IgD-negative memory B cell (primary cell): ENCODE results near the gene PDIA5. TPM values are rescaled to one million over a fixed set of nuclear protein-coding genes. Genes with fewer than 3 reads are reported as not detected.
A peak's percentile ranks its signal among the peaks of the same experiment; 100 is the strongest.

ENCODE experiments used
- H3K27ac Mint-ChIP-seq, 3 donors: one replicate each; pipeline ENCODE4 v1.8.0; 2020 to 2022; ENCODE audit warnings: mild to moderate bottlenecking in 3 of 3, mixed read lengths in 3 of 3, moderate library complexity in 1 of 3
- H3K27me3 Mint-ChIP-seq: one replicate; pipeline ENCODE4 v1.8.0; 2021; ENCODE audit warnings: mixed read lengths
- H3K36me3 Mint-ChIP-seq: one replicate; pipeline ENCODE4 v1.8.0; 2020; ENCODE audit warnings: mild to moderate bottlenecking, mixed read lengths
- H3K4me1 Mint-ChIP-seq, 3 donors: one replicate each; pipeline ENCODE4 v1.8.0; 2020 to 2022; ENCODE audit warnings: mixed read lengths in 3 of 3, mild to moderate bottlenecking in 1 of 3
- H3K4me3 Mint-ChIP-seq, 4 donors: one replicate each; pipeline ENCODE4 v1.8.0; 2020 to 2022; ENCODE audit warnings: mild to moderate bottlenecking in 4 of 4, mixed read lengths in 4 of 4, moderate library complexity in 3 of 4
- H3K9me3 Mint-ChIP-seq, 3 donors: one replicate each; pipeline ENCODE4 v1.8.0; 2020 to 2021; ENCODE audit warnings: mixed read lengths in 3 of 3, mild to moderate bottlenecking in 1 of 3
- polyA plus RNA-seq: library from polyadenylated mRNA; unstranded; fragments of 300-500 nt; fragmentation: Illumina TruSeq; gene quantifications from one replicate; pipeline ENCODE4 v1.2.3, GENCODE V29; 2021

PDIA5 gene
- polyA plus RNA-seq, 1 donor from 2014 or later = 4.2 TPM

DNA sequence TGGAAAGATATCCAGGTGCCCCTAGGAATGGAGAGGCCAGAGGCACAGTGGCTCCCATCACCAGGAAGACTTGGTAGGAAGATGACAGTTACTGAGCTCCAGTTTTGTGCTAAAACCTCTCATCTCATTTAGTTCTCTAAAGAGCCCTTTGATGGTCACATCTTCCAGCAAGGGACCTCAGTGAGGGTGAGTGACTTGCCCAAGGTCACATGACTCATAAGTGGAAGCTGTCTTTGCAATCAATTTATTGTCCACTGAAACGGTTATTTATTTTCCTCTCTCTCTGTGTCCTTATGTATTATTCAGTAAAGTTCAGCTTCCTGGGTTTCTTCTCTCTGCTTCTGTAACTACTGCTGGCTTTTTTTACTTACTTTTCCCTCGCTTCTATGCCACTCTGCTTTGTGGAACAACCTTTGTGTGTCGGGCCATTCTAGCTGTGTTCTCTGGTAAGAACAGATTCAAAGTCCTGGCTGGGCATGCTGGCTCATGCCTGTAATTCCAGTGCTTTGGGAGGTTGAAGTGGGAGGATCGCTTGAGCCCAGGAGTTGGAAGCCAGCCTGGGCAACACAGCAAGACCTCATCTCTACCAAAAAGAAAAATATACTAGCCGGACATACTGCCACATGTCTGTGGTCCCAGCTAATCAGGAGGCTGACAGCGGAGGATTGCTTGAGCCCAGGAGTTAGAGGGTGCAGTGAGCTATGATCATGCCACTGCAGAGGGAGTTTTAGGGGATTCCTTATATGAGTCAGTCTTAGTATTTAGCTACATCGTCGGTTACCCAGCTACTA lies 55.9 kb downstream of the PDIA5 start:
- Mint-ChIP-seq H3K27ac (no peak overlapping the region), H3K4me3 (no peak overlapping the region), H3K27me3 (no peaks in the 10 kb centered on the region), H3K36me3 (peaks cover 4% of the 10 kb centered on the region), H3K9me3 (no peaks in the 10 kb centered on the region), H3K4me1 (no peaks in the 10 kb centered on the region)

- H3K4me1 Mint-ChIP-seq = no peaks in the 10 kb centered on the region
- H3K27me3 Mint-ChIP-seq = no peaks in the 10 kb centered on the region
- no peaks in the 10 kb centered on the region for H3K9me3 Mint-ChIP-seq
- H3K4me3 Mint-ChIP-seq = no peak overlapping the region
- H3K27ac Mint-ChIP-seq = peak overlapping the region in 1 of 3 donors; percentile 52
- H3K36me3 Mint-ChIP-seq = peaks cover 4% of the 10 kb centered on the region
These were observed 57.1 kb downstream of the PDIA5 start for GRCh38 chr3:123123716-123124616.

- peaks cover 4% of the 10 kb centered on the region for H3K36me3 Mint-ChIP-seq
- H3K9me3 Mint-ChIP-seq = no peaks in the 10 kb centered on the region
- no peak overlapping the region for H3K4me3 Mint-ChIP-seq
- no peaks in the 10 kb centered on the region for H3K4me1 Mint-ChIP-seq
- H3K27ac Mint-ChIP-seq = no peak overlapping the region
- no peaks in the 10 kb centered on the region for H3K27me3 Mint-ChIP-seq
These were observed 58.1 kb downstream of the PDIA5 start for GRCh38 chr3:123124971-123125370.

DNA sequence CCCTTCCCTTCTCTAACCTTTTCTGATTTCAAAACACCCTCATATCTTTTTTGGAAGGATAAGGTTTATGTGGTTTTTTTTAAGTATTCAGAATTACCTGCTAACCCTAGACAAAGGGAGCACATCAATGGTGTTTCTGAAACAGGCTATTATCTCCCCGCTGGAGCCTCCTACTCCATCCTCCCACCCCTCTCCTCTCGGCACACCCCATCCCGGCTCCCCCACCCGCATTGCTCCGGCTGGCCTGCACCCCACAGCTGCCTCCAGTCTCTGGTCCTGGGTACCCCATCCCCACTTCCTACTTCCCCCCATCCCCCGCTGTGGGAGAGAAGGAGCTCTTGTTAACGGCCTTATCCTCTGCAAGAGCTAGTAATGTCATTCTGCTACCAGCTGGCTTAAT lies 59.2 kb downstream of the PDIA5 start:
- peaks cover 4% of the 10 kb centered on the region for H3K36me3 Mint-ChIP-seq
- no peak overlapping the region for H3K4me3 Mint-ChIP-seq
- no peaks in the 10 kb centered on the region for H3K27me3 Mint-ChIP-seq
- H3K4me1 Mint-ChIP-seq = no peaks in the 10 kb centered on the region
- H3K9me3 Mint-ChIP-seq = no peaks in the 10 kb centered on the region
- H3K27ac Mint-ChIP-seq = no peak overlapping the region

DNA sequence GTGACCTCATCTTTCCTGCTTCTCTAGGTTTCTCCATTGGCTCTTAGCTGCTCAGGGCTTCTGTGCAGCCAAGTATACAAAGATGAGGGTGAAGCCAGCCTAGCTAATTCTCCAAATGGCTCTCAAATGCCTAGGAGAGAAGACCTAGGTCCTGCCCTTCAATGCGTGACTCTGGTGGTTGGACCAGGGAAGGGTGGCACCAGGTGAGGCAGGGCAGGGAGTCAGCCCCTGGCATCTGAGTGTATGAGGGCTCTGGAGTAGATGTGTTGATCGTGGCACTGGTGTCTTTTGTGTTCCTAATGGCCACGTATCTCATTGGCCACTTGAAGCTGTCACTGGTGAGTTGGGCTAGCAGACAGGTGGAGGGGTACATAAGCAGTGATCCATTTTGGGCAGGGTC lies 59.8 kb downstream of the PDIA5 start:
- Mint-ChIP-seq H3K4me1 (no peaks in the 10 kb centered on the region), H3K27me3 (no peaks in the 10 kb centered on the region), H3K36me3 (peaks cover 7% of the 10 kb centered on the region), H3K4me3 (no peak overlapping the region), H3K9me3 (no peaks in the 10 kb centered on the region), H3K27ac (no peak overlapping the region)

DNA sequence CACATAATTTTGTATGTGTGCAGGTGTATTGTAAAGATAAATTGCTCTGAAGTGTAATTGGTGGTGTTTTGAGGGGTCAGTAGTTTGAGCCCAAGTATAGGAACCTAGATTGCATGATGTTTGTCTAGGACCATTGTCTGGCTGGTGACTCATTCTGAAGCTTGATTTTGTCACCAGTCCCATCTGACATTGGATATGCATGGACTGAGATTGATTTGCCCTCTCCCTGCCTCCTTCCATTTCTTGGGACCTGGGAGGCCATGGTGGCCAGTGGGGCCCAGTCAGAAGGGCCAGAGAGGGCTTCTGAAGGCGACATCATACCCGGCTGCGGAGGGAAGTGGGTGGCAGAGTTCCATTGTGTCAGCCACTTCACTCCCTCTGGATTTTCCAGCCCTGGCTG lies 62.3 kb downstream of the PDIA5 start:
- H3K9me3 Mint-ChIP-seq = no peaks in the 10 kb centered on the region
- H3K27me3 Mint-ChIP-seq = no peaks in the 10 kb centered on the region
- H3K4me3 Mint-ChIP-seq = no peak overlapping the region
- peaks cover 7% of the 10 kb centered on the region for H3K36me3 Mint-ChIP-seq
- H3K27ac Mint-ChIP-seq = no peak overlapping the region
- no peaks in the 10 kb centered on the region for H3K4me1 Mint-ChIP-seq

- H3K4me1 Mint-ChIP-seq = no peaks in the 10 kb centered on the region
These were observed 62.7 kb downstream of the PDIA5 start for GRCh38 chr3:123129532-123129931.

GRCh38 chr3:123130079-123130750 lies 63.4 kb downstream of the PDIA5 start:
- Mint-ChIP-seq H3K4me3 (no peak overlapping the region), H3K4me1 (no peaks in the 10 kb centered on the region), H3K36me3 (peaks cover 13% of the 10 kb centered on the region), H3K27ac (no peak overlapping the region), H3K9me3 (no peaks in the 10 kb centered on the region), H3K27me3 (no peaks in the 10 kb centered on the region)

More at GRCh38 chr3:123129532-123129931, 62.7 kb downstream of the PDIA5 start:
- Mint-ChIP-seq H3K27ac (no peak overlapping the region), H3K27me3 (no peaks in the 10 kb centered on the region), H3K9me3 (no peaks in the 10 kb centered on the region), H3K36me3 (peaks cover 12% of the 10 kb centered on the region), H3K4me3 (no peak overlapping the region)

DNA sequence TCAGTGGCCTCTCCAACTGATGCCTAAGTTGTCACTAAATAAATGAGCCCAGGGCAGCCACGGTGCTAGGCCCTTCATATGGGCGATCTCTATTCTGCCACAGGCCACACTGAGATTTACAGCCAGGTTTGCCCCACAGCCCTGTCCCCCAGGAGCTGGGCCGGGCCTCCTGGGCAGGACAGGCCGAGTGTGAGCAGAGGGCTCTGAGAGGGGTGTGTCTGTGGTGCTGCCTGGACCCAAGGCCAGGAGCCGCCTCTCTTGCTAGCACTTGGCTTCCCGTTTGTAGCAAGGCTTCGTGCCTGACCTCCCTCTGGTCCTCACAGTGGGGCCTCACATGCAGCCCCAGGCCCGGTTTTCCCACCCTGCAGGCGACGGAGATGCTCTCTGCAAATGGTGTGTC lies 67.8 kb downstream of the PDIA5 start:
- no peak overlapping the region for H3K4me3 Mint-ChIP-seq
- no peaks in the 10 kb centered on the region for H3K27me3 Mint-ChIP-seq
- H3K4me1 Mint-ChIP-seq = no peaks in the 10 kb centered on the region
- no peak overlapping the region for H3K27ac Mint-ChIP-seq
- no peaks in the 10 kb centered on the region for H3K9me3 Mint-ChIP-seq
- peaks cover 18% of the 10 kb centered on the region for H3K36me3 Mint-ChIP-seq

- peaks cover 16% of the 10 kb centered on the region for H3K36me3 Mint-ChIP-seq
- no peak overlapping the region for H3K4me3 Mint-ChIP-seq
- H3K27ac Mint-ChIP-seq = no peak overlapping the region
- H3K4me1 Mint-ChIP-seq = no peaks in the 10 kb centered on the region
- no peaks in the 10 kb centered on the region for H3K9me3 Mint-ChIP-seq
- no peaks in the 10 kb centered on the region for H3K27me3 Mint-ChIP-seq
These were observed 70.2 kb downstream of the PDIA5 start for GRCh38 chr3:123137001-123137400.

- Mint-ChIP-seq H3K9me3 (no peaks in the 10 kb centered on the region), H3K27me3 (no peaks in the 10 kb centered on the region), H3K4me1 (no peaks in the 10 kb centered on the region), H3K36me3 (peaks cover 16% of the 10 kb centered on the region), H3K4me3 (no peak overlapping the region), H3K27ac (no peak overlapping the region)
These were observed 72.1 kb downstream of the PDIA5 start for GRCh38 chr3:123138839-123139444.

GRCh38 chr3:123139522-123139921 lies 72.7 kb downstream of the PDIA5 start:
- Mint-ChIP-seq H3K4me1 (no peaks in the 10 kb centered on the region), H3K36me3 (peaks cover 15% of the 10 kb centered on the region), H3K27ac (no peak overlapping the region), H3K9me3 (no peaks in the 10 kb centered on the region), H3K4me3 (no peak overlapping the region), H3K27me3 (no peaks in the 10 kb centered on the region)

GRCh38 chr3:123140550-123140949 lies 73.7 kb downstream of the PDIA5 start:
- Mint-ChIP-seq H3K4me1 (no peaks in the 10 kb centered on the region), H3K36me3 (peaks cover 11% of the 10 kb centered on the region), H3K9me3 (no peaks in the 10 kb centered on the region), H3K4me3 (no peak overlapping the region), H3K27ac (peak overlapping the region in 1 of 3 donors; percentile 23), H3K27me3 (no peaks in the 10 kb centered on the region)

DNA sequence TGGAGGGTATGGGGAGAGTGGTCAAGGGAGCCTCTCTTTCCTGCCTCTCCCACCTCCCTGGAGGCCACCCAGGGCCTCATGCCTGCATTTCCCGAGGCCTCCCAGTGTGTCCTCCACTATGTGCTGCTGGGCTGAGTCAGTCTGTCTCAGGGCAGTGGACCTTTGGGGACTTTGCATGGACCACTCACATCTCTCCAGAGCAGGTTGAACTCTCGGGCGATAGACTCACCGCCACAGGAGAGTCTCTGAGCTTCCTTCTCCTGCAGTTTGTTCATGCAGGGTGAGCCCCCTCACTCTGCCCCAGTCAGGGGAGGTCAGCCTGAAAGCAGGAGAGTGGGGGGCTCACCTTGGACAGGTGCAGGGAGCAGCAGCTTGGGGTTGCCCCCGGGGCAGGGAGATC lies 74.5 kb downstream of the PDIA5 start:
- Mint-ChIP-seq H3K4me1 (no peaks in the 10 kb centered on the region), H3K27me3 (no peaks in the 10 kb centered on the region), H3K36me3 (peaks cover 11% of the 10 kb centered on the region), H3K4me3 (no peak overlapping the region), H3K9me3 (no peaks in the 10 kb centered on the region), H3K27ac (no peak overlapping the region)
